Astrocyte of the spinal cord (primary cell): Measurements from ENCODE around the gene MYD88.

Experiments
- DNase-seq: peaks from one replicate; pipeline ENCODE4 v3.0.0; 2011; ENCODE audit warnings: low read depth, low spot score
- H3K4me3 ChIP-seq: 2 replicates; pipeline ENCODE4 v1.5.1; 2011; ENCODE audit warnings: low read depth, mild to moderate bottlenecking, low read length, moderate library complexity
- in situ Hi-C: cut with HindIII; loops from 2 replicates; pipeline ENCODE4 v1.10.0; 2017; ENCODE audit warnings: low sequenced_read_pairs
- TF ChIP-seq, protein P1 (sequence below): IDR thresholded peaks from 2 replicates; pipeline ENCODE4 v1.5.1; 2012; ENCODE audit warnings: low read depth, mild to moderate bottlenecking, low read length, inconsistent platforms

The MYD88 gene

DNA sequence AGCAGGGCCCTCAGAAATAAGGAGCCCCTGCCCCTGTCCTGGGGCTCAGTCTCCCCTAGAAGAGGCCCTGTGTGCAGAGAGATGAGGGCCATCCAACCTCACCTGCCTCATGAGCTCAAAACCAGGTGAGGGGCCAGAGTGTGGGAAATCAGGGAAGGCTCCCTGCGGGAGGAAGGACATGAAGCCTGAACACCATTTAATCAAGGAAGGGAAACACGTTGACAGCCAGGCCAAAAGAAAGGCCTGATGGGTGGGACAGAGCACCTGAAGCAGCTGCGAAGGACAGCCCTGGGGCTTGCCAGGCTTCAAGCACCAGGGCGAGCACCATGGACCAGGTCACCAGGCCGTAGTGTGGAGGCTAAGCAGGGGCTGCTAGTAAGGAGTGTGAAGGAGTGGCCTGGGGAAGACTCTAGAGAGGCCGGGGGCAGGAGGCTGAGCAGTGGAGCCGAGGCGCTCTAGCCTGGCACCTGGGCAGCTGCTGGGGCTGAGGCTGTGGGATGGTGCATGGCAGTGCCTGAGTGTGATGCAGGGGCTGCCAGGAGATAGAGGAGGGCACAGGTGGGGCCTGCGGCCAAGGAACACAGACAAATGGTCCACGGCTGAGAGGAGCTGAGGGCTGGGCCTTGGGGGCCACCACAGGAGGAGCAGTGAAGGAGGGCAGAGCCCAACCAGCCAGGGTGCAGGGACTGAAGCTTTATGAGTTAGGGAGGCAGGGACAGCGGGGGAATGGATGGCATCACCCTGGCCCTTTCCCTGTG lies 17.6 kb upstream of the MYD88 start:
- no peak overlapping the region for H3K4me3 ChIP-seq
- in situ Hi-C loops, result no loop called here
- TF ChIP-seq, protein P1, sequence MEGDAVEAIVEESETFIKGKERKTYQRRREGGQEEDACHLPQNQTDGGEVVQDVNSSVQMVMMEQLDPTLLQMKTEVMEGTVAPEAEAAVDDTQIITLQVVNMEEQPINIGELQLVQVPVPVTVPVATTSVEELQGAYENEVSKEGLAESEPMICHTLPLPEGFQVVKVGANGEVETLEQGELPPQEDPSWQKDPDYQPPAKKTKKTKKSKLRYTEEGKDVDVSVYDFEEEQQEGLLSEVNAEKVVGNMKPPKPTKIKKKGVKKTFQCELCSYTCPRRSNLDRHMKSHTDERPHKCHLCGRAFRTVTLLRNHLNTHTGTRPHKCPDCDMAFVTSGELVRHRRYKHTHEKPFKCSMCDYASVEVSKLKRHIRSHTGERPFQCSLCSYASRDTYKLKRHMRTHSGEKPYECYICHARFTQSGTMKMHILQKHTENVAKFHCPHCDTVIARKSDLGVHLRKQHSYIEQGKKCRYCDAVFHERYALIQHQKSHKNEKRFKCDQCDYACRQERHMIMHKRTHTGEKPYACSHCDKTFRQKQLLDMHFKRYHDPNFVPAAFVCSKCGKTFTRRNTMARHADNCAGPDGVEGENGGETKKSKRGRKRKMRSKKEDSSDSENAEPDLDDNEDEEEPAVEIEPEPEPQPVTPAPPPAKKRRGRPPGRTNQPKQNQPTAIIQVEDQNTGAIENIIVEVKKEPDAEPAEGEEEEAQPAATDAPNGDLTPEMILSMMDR, result no peak
- no peak for DNase-seq

GRCh38 chr3:38121451-38121831 lies 17.0 kb upstream of the MYD88 start:
- no peak for DNase-seq
- in situ Hi-C loops, result no loop called here
- H3K4me3 ChIP-seq, result no peak overlapping the region
- TF ChIP-seq, protein P1, result no peak

- TF ChIP-seq, protein P1, result no peak
- in situ Hi-C loops, result no loop called here
- H3K4me3 ChIP-seq, result no peak overlapping the region
- no peak for DNase-seq
Measured at GRCh38 chr3:38121832-38122461, 16.5 kb upstream of the MYD88 start.

DNA sequence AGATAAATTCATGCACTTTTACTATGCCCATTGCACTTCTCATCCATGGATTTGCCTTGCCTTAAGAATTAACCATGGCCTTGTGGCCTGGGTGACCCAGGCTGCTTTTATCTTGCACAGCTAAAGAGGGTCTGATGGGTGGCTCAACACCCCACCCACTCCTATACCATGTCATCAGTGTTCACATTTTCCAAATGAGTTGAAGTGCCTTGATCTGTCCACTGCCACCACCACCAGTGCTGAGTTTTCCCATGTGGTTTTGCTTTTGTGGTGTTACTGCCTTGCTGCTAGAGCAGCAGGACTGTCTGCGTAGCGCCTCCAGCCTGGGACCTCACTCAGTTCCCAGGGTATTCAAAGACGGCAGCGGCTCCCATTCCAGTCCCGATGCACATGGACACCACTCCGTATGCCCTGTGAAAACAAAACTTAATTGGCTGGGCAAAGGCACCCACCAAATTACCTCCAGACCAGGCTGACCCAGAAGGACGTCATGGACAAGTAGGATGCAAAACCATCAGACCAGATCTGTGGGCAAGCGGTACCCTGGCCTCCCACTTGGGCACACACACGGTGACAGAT lies 15.7 kb upstream of the MYD88 start:
- H3K4me3 ChIP-seq, result no peak overlapping the region
- no peak for DNase-seq
- TF ChIP-seq, protein P1, result no peak
- in situ Hi-C loops, result no loop called here

- no peak for DNase-seq
- in situ Hi-C loops, result no loop called here
- H3K4me3 ChIP-seq, result no peak overlapping the region
- TF ChIP-seq, protein P1, result no peak
Measured at GRCh38 chr3:38124324-38125122, 13.9 kb upstream of the MYD88 start.
